WERI-Rb-1 (cell line): ENCODE measurements around the gene CLN6.
"Not testable (repeated sequence)": the region's sequence is repeated elsewhere in the genome, so short reads cannot be mapped to it uniquely, and the experiment has no call there.

ENCODE experiments used
- DNase-seq: peaks from one replicate; pipeline ENCODE4 v3.0.0-alpha.2; 2020
- H3K27ac ChIP-seq: fragments of 250-450 bp; sonication (Bioruptor Pico); 2 replicates; pipeline ENCODE4 v1.5.1; 2020; ENCODE audit warnings: mild to moderate bottlenecking, moderate library complexity
- H3K27me3 ChIP-seq: fragments of 250-450 bp; sonication (Bioruptor Pico); 2 replicates; pipeline ENCODE4 v1.5.1; 2021; ENCODE audit warnings: mild to moderate bottlenecking, low read depth, moderate library complexity; ENCODE audit not compliant: insufficient read depth, severe bottlenecking
- H3K36me3 ChIP-seq: fragments of 250-450 bp; sonication (Bioruptor Pico); 2 replicates; pipeline ENCODE4 v1.5.1; 2020; ENCODE audit warnings: mild to moderate bottlenecking, moderate library complexity
- H3K4me3 ChIP-seq: 2 replicates; pipeline ENCODE4 v1.5.1; 2011; ENCODE audit warnings: low read depth, mild to moderate bottlenecking, control low read depth, low read length
- H3K9me3 ChIP-seq: fragments of 250-450 bp; sonication (Bioruptor Pico); 2 replicates; pipeline ENCODE4 v1.5.1; 2021; ENCODE audit warnings: mild to moderate bottlenecking, moderate library complexity; ENCODE audit not compliant: severe bottlenecking
- CTCF ChIP-seq: IDR thresholded peaks from 2 replicates; pipeline ENCODE4 v1.5.1; 2011; ENCODE audit warnings: low read depth, mild to moderate bottlenecking, control low read depth, inconsistent platforms, low read length

CLN6 gene

GRCh38 chr15:68228971-68229385 is 550 bp downstream of the CLN6 start:
- no peak for DNase-seq
- no peaks in the 10 kb centered on the region for H3K9me3 ChIP-seq
- no peak for TF ChIP-seq CTCF

GRCh38 chr15:68228143-68228970 is 1.2 kb downstream of the CLN6 start:
- Histone ChIP-seq H3K36me3 (peaks cover 37% of the 10 kb centered on the region), H3K27ac (peak overlapping the region; percentile 99), H3K9me3 (no peaks in the 10 kb centered on the region), H3K27me3 (no peaks in the 10 kb centered on the region), H3K4me3 (peak overlapping the region; percentile 87)
- no peak for DNase-seq
- TF ChIP-seq CTCF: no peak

More at GRCh38 chr15:68228971-68229385, 550 bp downstream of the CLN6 start:
- peak overlapping the region; percentile 99 for H3K27ac ChIP-seq
- peak overlapping the region; percentile 87 for H3K4me3 ChIP-seq
- no peaks in the 10 kb centered on the region for H3K27me3 ChIP-seq
- H3K36me3 ChIP-seq: peaks cover 32% of the 10 kb centered on the region

GRCh38 chr15:68227643-68228142 is 1.8 kb downstream of the CLN6 start:
- no peak for TF ChIP-seq CTCF
- H3K36me3 ChIP-seq: peaks cover 42% of the 10 kb centered on the region
- H3K9me3 ChIP-seq: no peaks in the 10 kb centered on the region
- peak overlapping the region; percentile 87 for H3K4me3 ChIP-seq
- H3K27ac ChIP-seq: peak overlapping the region; percentile 99
- no peaks in the 10 kb centered on the region for H3K27me3 ChIP-seq
- DNase-seq: no peak

- DNase-seq, H3K27me3 ChIP-seq, H3K27ac ChIP-seq, H3K4me3 ChIP-seq, H3K9me3 ChIP-seq: not testable (repeated sequence)
- peaks cover 44% of the 10 kb centered on the region for H3K36me3 ChIP-seq
Measured at GRCh38 chr15:68225442-68225841, 4.1 kb downstream of the CLN6 start.

- peaks cover 3% of the 10 kb centered on the region for H3K9me3 ChIP-seq
- H3K27me3 ChIP-seq: no peaks in the 10 kb centered on the region
- DNase-seq: no peak
- no peak overlapping the region for H3K4me3 ChIP-seq
- no peak for TF ChIP-seq CTCF
- peaks cover 52% of the 10 kb centered on the region for H3K36me3 ChIP-seq
- no peak overlapping the region for H3K27ac ChIP-seq
Measured at GRCh38 chr15:68224546-68225250, 4.8 kb downstream of the CLN6 start.

GRCh38 chr15:68224108-68224507 is 5.4 kb downstream of the CLN6 start:
- no peak for DNase-seq
- Histone ChIP-seq H3K4me3 (no peak overlapping the region), H3K36me3 (peaks cover 58% of the 10 kb centered on the region), H3K27ac (no peak overlapping the region), H3K27me3 (no peaks in the 10 kb centered on the region), H3K9me3 (peaks cover 3% of the 10 kb centered on the region)
- no peak for TF ChIP-seq CTCF
